H9 (cell line): ENCODE data around the gene PTPN22. TPM values are rescaled to one million over a fixed set of nuclear protein-coding genes. Genes with fewer than 3 reads are reported as not detected.
"Not testable (repeated sequence)": the region's sequence is repeated elsewhere in the genome, so short reads cannot be mapped to it uniquely, and the experiment has no call there.

ENCODE experiments used
- DNase-seq: peaks from one replicate; pipeline ENCODE4 v3.0.0-alpha.2; 2017
- H2AFZ ChIP-seq: one replicate; pipeline ENCODE4 v1.6.1; 2013; ENCODE audit warnings: mild to moderate bottlenecking, low read length, control low read depth, moderate library complexity
- H2AK5ac ChIP-seq: 2 replicates; pipeline ENCODE4 v1.6.1; 2013; ENCODE audit warnings: low read length, control low read depth, mixed read lengths; ENCODE audit not compliant: insufficient read length
- H2BK120ac ChIP-seq: one replicate; pipeline ENCODE4 v1.6.1; 2013; ENCODE audit warnings: low read depth, mild to moderate bottlenecking, low read length, control low read depth, inconsistent platforms; ENCODE audit not compliant: poor library complexity, severe bottlenecking
- H2BK12ac ChIP-seq: 2 replicates; pipeline ENCODE4 v1.6.1; 2013; ENCODE audit warnings: low read length, control low read depth, mixed read lengths, low read depth; ENCODE audit not compliant: insufficient read length
- H2BK15ac ChIP-seq: 2 replicates; pipeline ENCODE4 v1.6.1; 2013; ENCODE audit warnings: low read depth, low read length, control low read depth
- H2BK20ac ChIP-seq: one replicate; pipeline ENCODE4 v1.6.1; 2013; ENCODE audit warnings: low read depth, mild to moderate bottlenecking, low read length, control low read depth, inconsistent platforms; ENCODE audit not compliant: poor library complexity, severe bottlenecking
- H2BK5ac ChIP-seq: 2 replicates; pipeline ENCODE4 v1.6.1; 2013; ENCODE audit warnings: low read length, control low read depth, mixed read lengths; ENCODE audit not compliant: insufficient read length
- H3K14ac ChIP-seq: 2 replicates; pipeline ENCODE4 v1.6.1; 2013; ENCODE audit warnings: low read length, control low read depth; ENCODE audit not compliant: insufficient read depth
- H3K18ac ChIP-seq: 2 replicates; pipeline ENCODE4 v1.6.1; 2013; ENCODE audit warnings: low read depth, mild to moderate bottlenecking, mixed read lengths, low read length, control low read depth; ENCODE audit not compliant: insufficient read length
- H3K23ac ChIP-seq: 2 replicates; pipeline ENCODE4 v1.6.1; 2013; ENCODE audit warnings: low read length, control low read depth, mixed read lengths, low read depth; ENCODE audit not compliant: insufficient read length
- H3K23me2 ChIP-seq: 2 replicates; pipeline ENCODE4 v1.6.1; 2013; ENCODE audit warnings: low read depth, mild to moderate bottlenecking, mixed read lengths, low read length, control low read depth; ENCODE audit not compliant: insufficient read length, poor library complexity, severe bottlenecking
- H3K27ac ChIP-seq: 2 replicates; pipeline ENCODE4 v1.5.1; 2013; ENCODE audit warnings: low read length, control low read depth, mixed read lengths, low read depth; ENCODE audit not compliant: insufficient read length
- H3K27me3 ChIP-seq: 2 replicates; pipeline ENCODE4 v1.6.1; 2013; ENCODE audit warnings: low read length, control low read depth, inconsistent platforms; ENCODE audit not compliant: insufficient read depth
- H3K4ac ChIP-seq: 2 replicates; pipeline ENCODE4 v1.6.1; 2013; ENCODE audit warnings: low read depth, mild to moderate bottlenecking, control low read depth, inconsistent platforms, low read length, moderate library complexity
- H3K4me1 ChIP-seq: 2 replicates; pipeline ENCODE4 v1.6.1; 2013; ENCODE audit warnings: low read length, control low read depth, inconsistent platforms; ENCODE audit not compliant: insufficient read depth
- H3K4me2 ChIP-seq: 2 replicates; pipeline ENCODE4 v1.6.1; 2013; ENCODE audit warnings: low read length, control low read depth, mixed read lengths; ENCODE audit not compliant: insufficient read length, insufficient read depth
- H3K56ac ChIP-seq: 2 replicates; pipeline ENCODE4 v1.6.1; 2013; ENCODE audit warnings: low read depth, mild to moderate bottlenecking, mixed read lengths, low read length, control low read depth; ENCODE audit not compliant: insufficient read length
- H3K79me1 ChIP-seq: 2 replicates; pipeline ENCODE4 v1.6.1; 2013; ENCODE audit warnings: low read depth, mild to moderate bottlenecking, moderate library complexity, low read length, control low read depth, inconsistent platforms; ENCODE audit not compliant: insufficient read depth, poor library complexity, severe bottlenecking
- H3K79me2 ChIP-seq: 2 replicates; pipeline ENCODE4 v1.6.1; 2013; ENCODE audit warnings: low read length, control low read depth, inconsistent platforms; ENCODE audit not compliant: insufficient read depth
- H3K9ac ChIP-seq: 2 replicates; pipeline ENCODE4 v1.6.1; 2013; ENCODE audit warnings: low read length, control low read depth, mixed read lengths; ENCODE audit not compliant: insufficient read length; ENCODE audit errors: extremely low read depth
- H3K9me3 ChIP-seq: one replicate; pipeline ENCODE4 v1.6.1; 2013; ENCODE audit warnings: low read depth, low read length, inconsistent platforms; ENCODE audit not compliant: control insufficient read depth
- H3T11ph ChIP-seq: one replicate; pipeline ENCODE4 v1.6.1; 2013; ENCODE audit warnings: mild to moderate bottlenecking, low read length, control low read depth, inconsistent platforms
- H4K20me1 ChIP-seq: one replicate; pipeline ENCODE4 v1.6.1; 2013; ENCODE audit not compliant: control insufficient read depth, insufficient read length, insufficient read depth
- H4K5ac ChIP-seq: 2 replicates; pipeline ENCODE4 v1.6.1; 2013; ENCODE audit warnings: low read depth, mild to moderate bottlenecking, mixed read lengths, low read length, control low read depth; ENCODE audit not compliant: insufficient read length
- H4K8ac ChIP-seq: replicated peaks from 2 replicates; pipeline ENCODE4 v1.6.1; 2013; ENCODE audit warnings: low read length, control low read depth, mixed read lengths, low read depth; ENCODE audit not compliant: insufficient read length
- H4K91ac ChIP-seq: 2 replicates; pipeline ENCODE4 v1.6.1; 2013; ENCODE audit warnings: low read depth, mild to moderate bottlenecking, moderate library complexity, mixed read lengths, low read length, control low read depth; ENCODE audit not compliant: insufficient read length
- H3K27ac Mint-ChIP-seq, 3 experiments: 2 replicates in 2 of 3; 3 replicates in 1 of 3; pipeline ENCODE4 v1.8.0; 2020 to 2021; ENCODE audit warnings: mixed read lengths in 3 of 3, mild to moderate bottlenecking in 1 of 3, moderate library complexity in 1 of 3
- H3K27me3 Mint-ChIP-seq: 2 replicates; pipeline ENCODE4 v1.8.0; 2021; ENCODE audit warnings: low read depth, mild to moderate bottlenecking, moderate library complexity, mixed read lengths
- H3K36me3 Mint-ChIP-seq, 3 experiments: 2 replicates in 2 of 3; 3 replicates in 1 of 3; pipeline ENCODE4 v1.8.0; 2020 to 2021; ENCODE audit warnings: low read depth in 3 of 3, mixed read lengths in 3 of 3; ENCODE audit not compliant: insufficient read depth in 1 of 3
- H3K4me1 Mint-ChIP-seq, 2 experiments: 2 replicates each; pipeline ENCODE4 v1.8.0; 2020; ENCODE audit warnings: mixed read lengths in 2 of 2
- H3K4me3 Mint-ChIP-seq, 2 experiments: 2 replicates in 1 of 2; 3 replicates in 1 of 2; pipeline ENCODE4 v1.8.0; 2020 to 2021; ENCODE audit warnings: mild to moderate bottlenecking in 2 of 2, mixed read lengths in 2 of 2, moderate library complexity in 1 of 2
- H3K9me3 Mint-ChIP-seq, 2 experiments: 2 replicates in 1 of 2; 3 replicates in 1 of 2; pipeline ENCODE4 v1.8.0; 2020; ENCODE audit warnings: mild to moderate bottlenecking in 2 of 2, mixed read lengths in 2 of 2, moderate library complexity in 1 of 2
- WGBS: extraction: QIAGEN DNeasy Blood & Tissue Kit; methylation state at CpG from one replicate; pipeline ENCODE4 v1.1.7; 2013; ENCODE audit warnings: missing lambda C conversion rate, low lambda C conversion rate, mixed read lengths; ENCODE audit not compliant: insufficient read length; ENCODE audit errors: extremely low coverage; 5-methylcytosine and 5-hydroxymethylcytosine counted together
- total RNA-seq: library from RNA; stranded (reverse); gene quantifications from 2 replicates; pipeline ENCODE4 v1.2.1, GENCODE V29; 2021
- TF ChIP-seq, protein P1 (sequence below): fragments of 200-600 bp; sonication (generic); conservative IDR thresholded peaks from 3 replicates; pipeline ENCODE4 v1.8.0; 2021; ENCODE audit warnings: antibody characterized with exemption, mild to moderate bottlenecking

The PTPN22 gene
- total RNA-seq, 1 experiment from 2014 or later: not detected

GRCh38 chr1:113854234-113854633 is 17.3 kb downstream of the PTPN22 start:
- Histone ChIP-seq H4K91ac (no peak overlapping the region), H2BK5ac (no peak overlapping the region), H3K23ac (no peak overlapping the region), H4K8ac (no peak overlapping the region), H2BK15ac (no peak overlapping the region), H3K23me2 (no peaks in the 10 kb centered on the region), H3K4ac (no peak overlapping the region), H3K14ac (no peak overlapping the region), H3K4me1 (no peaks in the 10 kb centered on the region), H2BK12ac (no peak overlapping the region), H4K20me1 (no peaks in the 10 kb centered on the region), H2BK20ac (no peak overlapping the region), H2AK5ac (no peak overlapping the region), H2AFZ (no peak overlapping the region), H3K9ac (no peak overlapping the region), H3K18ac (no peak overlapping the region), H3K27me3 (no peaks in the 10 kb centered on the region), H3K79me2 (no peaks in the 10 kb centered on the region), H4K5ac (no peak overlapping the region), H3K27ac (no peak overlapping the region), H3K4me2 (no peak overlapping the region), H3T11ph (no peak overlapping the region), H2BK120ac (no peak overlapping the region), H3K79me1 (no peaks in the 10 kb centered on the region), H3K56ac (no peak overlapping the region), H3K9me3 (no peaks in the 10 kb centered on the region)
- H3K27me3 Mint-ChIP-seq: no peaks in the 10 kb centered on the region
- H3K36me3 Mint-ChIP-seq: no peaks in the 10 kb centered on the region
- H3K4me3 Mint-ChIP-seq: no peak overlapping the region
- TF ChIP-seq, protein P1, sequence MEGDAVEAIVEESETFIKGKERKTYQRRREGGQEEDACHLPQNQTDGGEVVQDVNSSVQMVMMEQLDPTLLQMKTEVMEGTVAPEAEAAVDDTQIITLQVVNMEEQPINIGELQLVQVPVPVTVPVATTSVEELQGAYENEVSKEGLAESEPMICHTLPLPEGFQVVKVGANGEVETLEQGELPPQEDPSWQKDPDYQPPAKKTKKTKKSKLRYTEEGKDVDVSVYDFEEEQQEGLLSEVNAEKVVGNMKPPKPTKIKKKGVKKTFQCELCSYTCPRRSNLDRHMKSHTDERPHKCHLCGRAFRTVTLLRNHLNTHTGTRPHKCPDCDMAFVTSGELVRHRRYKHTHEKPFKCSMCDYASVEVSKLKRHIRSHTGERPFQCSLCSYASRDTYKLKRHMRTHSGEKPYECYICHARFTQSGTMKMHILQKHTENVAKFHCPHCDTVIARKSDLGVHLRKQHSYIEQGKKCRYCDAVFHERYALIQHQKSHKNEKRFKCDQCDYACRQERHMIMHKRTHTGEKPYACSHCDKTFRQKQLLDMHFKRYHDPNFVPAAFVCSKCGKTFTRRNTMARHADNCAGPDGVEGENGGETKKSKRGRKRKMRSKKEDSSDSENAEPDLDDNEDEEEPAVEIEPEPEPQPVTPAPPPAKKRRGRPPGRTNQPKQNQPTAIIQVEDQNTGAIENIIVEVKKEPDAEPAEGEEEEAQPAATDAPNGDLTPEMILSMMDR: no peak
- H3K9me3 Mint-ChIP-seq: no peaks in the 10 kb centered on the region
- no peaks in the 10 kb centered on the region for H3K4me1 Mint-ChIP-seq
- no peak overlapping the region for H3K27ac Mint-ChIP-seq
- no peak for DNase-seq
- WGBS: no CpG with 5 or more reads among the region's 1 CpG

- not testable (repeated sequence) for H4K8ac ChIP-seq, H3K27ac ChIP-seq, H3K4ac ChIP-seq
Observed at GRCh38 chr1:113852694-113853093, 18.8 kb downstream of the PTPN22 start.

More at GRCh38 chr1:113852694-113853093, 18.8 kb downstream of the PTPN22 start:
- H3K27ac Mint-ChIP-seq, H4K20me1 ChIP-seq, H3K14ac ChIP-seq, H3K56ac ChIP-seq, H2AFZ ChIP-seq, H3K79me1 ChIP-seq, H3K23ac ChIP-seq, H2BK20ac ChIP-seq, H3K27me3 Mint-ChIP-seq, H2BK12ac ChIP-seq, H3K9me3 Mint-ChIP-seq, H4K5ac ChIP-seq, H3K4me2 ChIP-seq, DNase-seq, H3K36me3 Mint-ChIP-seq, H3K9me3 ChIP-seq, H3K4me3 Mint-ChIP-seq, H2BK15ac ChIP-seq, H2BK120ac ChIP-seq, H4K91ac ChIP-seq, H3T11ph ChIP-seq, H3K18ac ChIP-seq, H3K27me3 ChIP-seq, H3K4me1 Mint-ChIP-seq, H2AK5ac ChIP-seq, H3K4me1 ChIP-seq, H2BK5ac ChIP-seq, H3K9ac ChIP-seq, H3K23me2 ChIP-seq, H3K79me2 ChIP-seq: not testable (repeated sequence)
- no CpG with 5 or more reads among the region's 6 CpGs for WGBS
